IPS-NIHi11 (cell line): ENCODE data around the gene SSC4D.
"Not testable (repeated sequence)": the region's sequence is repeated elsewhere in the genome, so short reads cannot be mapped to it uniquely, and the experiment has no call there.

Experiments used
- DNase-seq: peaks from one replicate; pipeline ENCODE4 v3.0.0; 2012; ENCODE audit warnings: mixed read lengths, low spot score

The SSC4D gene

DNA sequence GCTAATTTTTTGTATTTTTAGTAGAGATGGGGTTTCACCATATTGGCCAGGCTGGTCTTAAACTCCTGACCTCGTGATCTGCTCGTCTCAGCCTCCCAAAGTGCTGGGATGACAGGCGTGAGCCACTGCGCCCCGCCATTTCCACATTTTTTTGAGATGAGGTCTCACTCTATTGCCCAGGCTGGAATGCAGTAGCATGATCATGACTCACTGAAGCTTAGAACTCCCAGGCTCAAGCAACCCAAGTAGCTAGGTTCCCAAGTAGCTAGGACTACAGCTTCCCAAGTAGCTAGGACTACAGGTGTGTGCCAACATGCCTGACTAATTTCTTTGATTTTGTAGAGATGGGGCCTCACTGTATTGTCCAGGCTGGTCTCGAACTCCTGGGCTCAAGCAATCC, 11.6 kb upstream of the SSC4D start:
- DNase-seq: not testable (repeated sequence)

DNA sequence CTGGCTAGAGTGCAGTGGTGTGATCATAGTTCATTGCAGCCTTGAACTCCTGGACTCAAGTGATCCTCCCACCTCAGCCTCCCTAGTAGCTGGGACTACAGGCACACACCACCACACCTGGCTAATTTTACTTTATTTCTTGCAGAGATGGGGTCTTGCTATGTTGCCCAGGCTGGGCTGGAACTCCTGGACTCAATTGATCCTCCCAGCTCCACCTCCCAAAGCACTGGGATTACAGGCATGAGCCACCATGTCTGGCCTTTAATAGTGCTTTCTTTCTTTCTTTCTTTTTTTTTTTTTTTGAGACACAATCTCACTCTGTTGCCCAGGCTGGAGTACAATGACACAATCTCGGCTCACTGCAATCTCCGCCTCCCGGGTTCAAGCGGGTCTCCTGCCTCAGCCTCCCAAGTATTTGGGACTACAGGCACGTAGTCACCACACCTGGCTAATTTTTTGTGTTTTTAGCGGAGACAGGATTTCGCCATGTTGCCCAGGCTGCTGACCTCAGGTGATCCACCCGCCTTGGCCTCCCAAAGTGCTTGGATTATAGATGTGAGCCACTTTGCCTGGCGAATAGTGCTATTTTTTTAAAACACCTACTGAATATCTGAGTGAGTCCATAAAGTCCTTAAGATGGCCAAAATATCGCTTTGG, 8.3 kb upstream of the SSC4D start:
- not testable (repeated sequence) for DNase-seq

DNA sequence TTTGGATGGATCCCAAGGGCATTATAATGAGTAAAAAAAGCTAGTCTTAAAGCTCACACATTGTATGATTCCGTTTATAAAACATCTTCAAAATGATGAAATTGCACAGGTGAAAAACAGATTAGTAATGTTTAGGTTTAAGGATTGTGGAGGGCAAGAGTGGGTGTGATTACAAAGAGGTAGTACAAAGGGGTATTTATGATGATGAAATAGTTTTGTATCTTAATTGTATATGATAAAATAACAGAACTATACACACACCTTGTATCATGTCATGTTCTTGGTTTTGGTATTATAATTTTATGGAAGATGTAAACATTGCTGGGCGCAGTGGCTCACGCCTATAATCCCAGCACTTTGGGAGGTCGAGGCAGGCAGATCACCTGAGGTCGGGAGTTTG, 2.8 kb upstream of the SSC4D start:
- DNase-seq: no peak

DNA sequence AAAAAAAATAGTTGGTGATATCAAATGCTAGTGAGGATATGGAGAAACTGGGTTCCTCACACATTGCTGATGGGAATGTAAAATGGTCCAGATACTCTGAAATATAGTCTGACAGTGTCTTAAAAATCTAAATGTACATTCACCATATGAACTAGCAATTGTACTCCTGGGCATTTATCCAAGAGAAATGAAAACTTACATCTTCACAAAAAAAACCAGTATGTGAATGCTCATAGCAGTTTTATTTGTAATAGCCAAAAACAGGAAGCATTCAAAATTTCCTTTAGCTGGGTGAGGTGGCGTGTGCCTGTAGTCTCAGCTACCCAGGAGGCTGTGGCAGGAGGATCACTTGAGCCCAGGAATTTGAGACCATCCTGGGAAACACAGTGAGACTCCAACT, 2.1 kb upstream of the SSC4D start:
- DNase-seq: no peak

DNA sequence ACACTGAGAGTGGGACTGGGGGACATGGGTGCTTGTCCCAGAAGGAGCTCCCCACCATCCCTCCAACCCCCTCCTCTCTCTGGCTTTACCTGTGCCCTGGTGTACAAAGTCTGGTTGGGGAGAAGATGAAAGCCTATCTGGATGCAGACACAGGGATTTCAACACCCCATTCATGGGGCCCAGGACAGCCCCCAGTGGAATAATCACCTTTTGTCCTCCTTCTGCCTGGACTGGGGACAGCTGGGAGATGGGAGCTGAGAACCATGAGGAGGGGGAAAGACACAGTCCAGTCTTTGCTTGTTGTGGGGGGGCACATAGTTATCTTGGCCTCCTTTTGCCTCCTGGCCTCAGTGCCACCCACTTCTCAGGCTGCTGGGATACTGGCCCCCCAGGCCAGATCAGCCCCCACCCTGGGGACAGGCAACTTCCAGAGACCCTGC, 1.4 kb downstream of the SSC4D start:
- no peak for DNase-seq

DNA sequence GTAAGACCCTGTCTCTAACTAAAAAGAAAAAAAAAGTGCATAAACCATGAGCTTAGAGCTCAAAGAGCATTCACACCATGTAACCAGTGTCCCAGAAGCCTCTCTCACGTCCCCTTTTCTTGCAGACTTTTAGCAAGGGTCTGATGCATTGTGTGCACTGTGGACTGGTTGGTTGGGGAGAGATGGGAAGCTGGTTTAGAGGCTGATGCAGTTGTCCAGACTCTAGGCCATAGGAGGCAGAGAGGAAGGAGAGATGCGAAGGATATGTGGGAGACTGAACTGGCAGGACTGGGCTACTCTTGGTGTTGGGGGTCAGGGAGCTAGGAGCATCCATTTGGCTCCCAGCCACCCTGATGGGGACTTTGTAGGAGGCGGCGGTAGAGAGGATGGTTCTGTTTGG, 1.8 kb downstream of the SSC4D start:
- no peak for DNase-seq

DNA sequence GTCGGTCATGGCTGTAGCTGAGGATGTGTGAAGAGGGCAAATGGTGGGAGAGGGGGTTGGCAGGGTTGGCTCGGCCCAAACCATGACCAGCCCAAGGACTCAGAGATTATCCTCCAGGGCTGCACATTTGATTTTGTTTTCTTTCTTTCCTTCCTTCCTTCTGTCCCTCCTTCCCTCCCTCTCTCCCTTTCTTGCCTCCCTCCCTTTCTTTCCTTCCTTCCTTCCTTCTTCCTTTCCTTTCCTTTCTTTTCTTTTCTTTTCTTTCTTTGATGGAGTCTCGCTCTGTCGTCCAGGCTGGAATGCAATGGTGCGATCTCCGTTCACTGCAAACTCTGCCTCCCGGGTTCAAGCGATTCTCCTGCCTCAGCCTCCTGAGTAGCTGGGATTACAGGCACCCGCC, 3.8 kb downstream of the SSC4D start:
- DNase-seq: no peak

DNA sequence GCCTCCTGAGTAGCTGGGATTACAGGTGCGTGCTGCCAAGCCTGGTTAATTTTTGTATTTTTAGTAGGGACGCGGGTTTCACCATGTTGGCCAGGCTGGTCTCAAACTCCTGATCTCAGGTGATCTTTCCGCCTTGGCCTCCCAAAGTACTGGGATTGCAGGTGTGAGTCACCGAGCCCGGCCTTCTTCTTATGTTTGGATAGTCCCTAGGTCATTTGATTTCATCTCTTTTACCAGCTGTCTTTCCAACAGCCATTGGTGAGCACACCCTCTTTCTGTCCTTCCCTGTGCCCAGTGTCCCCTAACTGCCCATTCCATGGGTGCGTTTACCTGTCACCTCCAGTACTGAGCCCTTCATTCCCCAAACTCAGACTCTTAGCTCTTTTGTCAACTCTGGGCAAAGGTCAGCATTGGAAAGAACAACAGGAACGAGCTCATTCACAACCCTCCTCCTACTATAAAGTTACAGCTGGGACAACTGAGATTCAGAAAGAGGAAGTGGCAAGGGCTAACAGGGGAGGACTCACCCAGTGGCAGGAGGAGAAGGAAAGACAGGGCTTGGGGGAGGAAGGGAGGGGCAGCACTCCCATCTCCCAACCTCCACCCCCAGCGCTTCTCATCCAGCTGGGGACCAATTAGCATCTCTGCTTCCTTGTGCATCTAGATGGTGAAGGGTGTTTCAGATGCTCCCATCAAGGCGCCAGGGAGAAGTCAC, 5.6 kb downstream of the SSC4D start:
- DNase-seq: no peak

DNA sequence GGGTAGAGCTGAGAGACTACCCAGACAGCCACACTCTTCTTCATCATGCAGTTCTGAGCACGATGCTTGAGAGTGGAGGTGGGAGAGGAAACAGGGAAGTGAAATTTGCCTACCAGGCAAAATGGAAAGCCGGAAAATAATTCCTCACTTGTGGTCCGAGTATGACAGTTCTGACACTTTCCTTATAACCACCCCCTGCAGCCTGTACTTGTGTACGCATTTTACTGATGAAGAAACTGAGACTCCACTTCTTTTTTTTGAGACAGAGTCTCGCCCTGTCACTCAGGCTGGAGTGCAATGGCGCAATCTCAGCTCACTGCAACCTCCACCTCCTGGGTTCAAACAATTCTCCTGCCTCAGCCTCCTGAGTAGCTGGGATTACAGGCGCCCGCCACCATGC, 6.4 kb downstream of the SSC4D start:
- DNase-seq: not testable (repeated sequence)

DNA sequence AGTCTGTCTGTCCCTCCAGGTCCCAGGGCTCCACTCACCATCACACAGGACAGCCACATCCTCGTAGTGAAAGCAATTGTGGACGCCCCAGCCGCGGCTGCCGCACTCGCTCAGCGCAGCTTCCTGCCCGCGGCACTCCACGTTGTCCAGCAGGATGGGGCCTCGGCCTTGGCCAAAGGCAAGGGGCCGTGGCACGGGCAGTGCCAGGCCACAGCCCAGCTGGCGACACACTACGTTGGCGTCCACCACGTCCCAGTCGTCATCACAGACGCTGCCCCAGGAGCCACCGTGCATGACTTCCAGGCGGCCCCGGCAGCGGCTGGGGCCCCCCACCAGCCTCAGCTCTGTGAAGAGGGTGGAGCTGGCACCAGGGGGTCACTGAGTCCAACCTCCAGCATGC, 9.2 kb downstream of the SSC4D start:
- no peak for DNase-seq

DNA sequence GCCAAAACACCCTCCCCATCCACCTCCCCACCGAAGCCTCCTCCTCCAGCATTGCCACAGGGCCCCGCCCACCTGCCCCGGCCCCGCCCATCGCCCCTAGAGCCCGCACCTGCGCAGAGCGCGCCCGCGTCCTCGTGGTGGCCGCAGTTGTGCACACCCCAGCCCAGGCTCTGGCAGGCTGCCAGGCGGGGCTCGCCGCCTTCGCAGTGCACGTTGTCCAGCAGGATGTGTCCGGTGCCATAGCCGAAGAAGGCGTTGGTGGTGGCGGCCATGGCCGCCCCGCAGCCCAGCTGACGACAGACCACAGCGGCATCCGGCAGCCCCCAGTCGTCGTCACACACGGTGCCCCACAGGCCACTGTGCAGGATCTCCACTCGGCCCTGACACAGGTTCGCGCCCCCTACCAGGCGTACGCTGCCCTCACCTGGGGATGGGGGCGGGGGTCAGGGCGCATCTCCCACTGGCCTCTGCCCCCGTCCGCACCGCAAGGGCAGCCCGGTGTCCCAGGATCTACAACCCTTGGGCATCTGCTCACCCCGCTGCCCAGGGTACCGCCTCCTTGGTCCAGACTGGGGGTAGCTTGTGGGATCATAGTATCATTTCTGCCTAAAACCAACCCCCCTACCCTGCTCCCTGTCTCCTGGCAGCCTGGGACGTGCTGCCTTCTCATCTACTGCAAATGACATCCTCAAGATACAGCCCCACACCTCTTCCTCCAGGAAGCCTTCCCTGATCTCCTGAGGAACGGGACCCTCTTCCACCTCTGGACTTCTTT, 11.9 kb downstream of the SSC4D start:
- peak; percentile 88 for DNase-seq

DNA sequence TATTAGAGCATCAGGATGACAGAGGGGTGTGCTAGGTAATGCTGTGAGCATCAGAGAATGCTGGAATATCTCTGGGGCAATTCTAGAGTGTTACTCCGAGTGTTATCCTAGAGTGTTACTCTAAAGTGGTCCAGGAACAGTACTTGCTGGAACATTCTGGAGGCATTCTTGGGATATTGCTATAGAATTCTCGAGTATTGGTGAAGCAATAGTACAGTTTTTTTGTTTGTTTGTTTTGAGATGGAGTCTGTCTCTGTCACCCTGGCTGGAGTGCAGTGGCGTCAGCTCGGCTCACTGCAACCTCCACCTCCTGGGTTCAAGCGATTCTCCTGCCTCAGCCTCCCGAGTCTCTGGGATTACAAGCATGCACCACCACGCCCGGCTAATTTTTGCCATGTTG, 12.6 kb downstream of the SSC4D start:
- DNase-seq: no peak

DNA sequence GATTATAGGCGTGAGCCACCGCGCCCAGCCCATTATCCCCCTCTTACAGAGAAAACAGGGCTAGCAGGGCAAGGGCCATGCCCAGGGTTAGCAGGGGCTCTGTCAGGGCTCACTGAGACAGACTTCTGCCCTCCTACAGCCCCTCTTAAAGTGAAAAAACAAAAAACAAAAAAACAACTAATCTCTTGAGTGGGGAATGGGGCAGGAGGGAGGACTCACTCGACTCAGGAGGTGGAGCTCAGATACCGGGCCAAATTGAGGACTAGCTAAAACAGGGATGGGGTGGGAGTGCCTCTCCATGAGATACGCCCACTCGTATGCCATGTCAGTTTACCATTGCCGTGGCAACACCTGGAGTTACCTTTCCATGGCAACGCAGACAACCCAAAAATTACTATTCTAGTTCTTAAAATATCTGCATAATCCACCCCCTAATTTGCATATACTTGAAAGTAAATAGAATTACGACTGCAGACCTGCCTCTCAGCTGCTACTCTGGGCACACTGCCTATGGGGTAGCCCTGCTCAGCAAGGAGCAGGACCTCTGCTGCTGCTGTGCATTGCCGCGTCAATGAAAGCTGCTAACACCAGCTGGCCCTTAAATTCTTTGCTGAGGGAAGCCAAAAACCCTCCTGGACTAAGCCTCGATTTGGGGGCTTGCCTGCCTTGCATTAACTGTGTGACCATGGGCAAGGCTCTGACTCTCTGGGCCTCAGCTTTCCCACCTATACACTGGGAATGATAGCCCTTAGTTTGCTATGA, 13.4 kb downstream of the SSC4D start:
- DNase-seq: peak; percentile 79

DNA sequence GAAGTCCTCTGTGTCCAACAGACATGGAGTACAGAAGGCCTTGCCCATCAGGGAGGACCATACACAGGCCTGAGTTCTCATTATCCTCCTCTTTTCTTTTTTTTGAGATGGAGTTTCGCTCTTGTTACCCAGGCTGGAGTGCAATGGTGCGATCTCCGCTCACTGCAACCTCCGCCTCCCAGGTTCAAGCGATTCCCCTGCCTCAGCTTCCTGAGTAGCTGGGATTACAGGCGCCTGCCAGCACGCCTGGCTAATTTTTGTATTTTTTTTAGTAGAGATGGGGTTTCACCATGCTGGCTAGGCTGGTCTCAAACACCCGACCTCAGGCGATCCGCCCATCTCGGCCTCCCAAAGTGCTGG, 13.9 kb downstream of the SSC4D start:
- DNase-seq: not testable (repeated sequence)

DNA sequence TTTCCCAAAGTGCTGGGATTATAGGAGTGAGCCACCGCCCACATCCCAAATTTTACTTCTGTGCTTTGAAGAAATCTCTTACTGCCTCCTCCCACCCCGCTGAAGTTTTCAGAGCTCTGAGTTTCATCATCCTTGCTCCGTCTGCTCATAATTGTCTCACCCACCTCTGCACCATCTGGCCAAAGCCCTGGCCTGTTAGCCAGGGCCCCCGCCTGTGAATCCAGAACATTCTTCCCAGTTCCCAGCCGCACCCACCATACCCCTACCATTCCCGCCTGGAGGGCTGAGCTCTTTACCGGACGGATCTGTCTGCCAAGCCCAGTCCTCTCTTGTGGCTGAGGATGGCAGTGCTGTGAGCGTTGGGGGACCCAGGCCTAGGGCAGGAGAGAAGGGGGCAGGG, 14.5 kb downstream of the SSC4D start:
- no peak for DNase-seq

DNA sequence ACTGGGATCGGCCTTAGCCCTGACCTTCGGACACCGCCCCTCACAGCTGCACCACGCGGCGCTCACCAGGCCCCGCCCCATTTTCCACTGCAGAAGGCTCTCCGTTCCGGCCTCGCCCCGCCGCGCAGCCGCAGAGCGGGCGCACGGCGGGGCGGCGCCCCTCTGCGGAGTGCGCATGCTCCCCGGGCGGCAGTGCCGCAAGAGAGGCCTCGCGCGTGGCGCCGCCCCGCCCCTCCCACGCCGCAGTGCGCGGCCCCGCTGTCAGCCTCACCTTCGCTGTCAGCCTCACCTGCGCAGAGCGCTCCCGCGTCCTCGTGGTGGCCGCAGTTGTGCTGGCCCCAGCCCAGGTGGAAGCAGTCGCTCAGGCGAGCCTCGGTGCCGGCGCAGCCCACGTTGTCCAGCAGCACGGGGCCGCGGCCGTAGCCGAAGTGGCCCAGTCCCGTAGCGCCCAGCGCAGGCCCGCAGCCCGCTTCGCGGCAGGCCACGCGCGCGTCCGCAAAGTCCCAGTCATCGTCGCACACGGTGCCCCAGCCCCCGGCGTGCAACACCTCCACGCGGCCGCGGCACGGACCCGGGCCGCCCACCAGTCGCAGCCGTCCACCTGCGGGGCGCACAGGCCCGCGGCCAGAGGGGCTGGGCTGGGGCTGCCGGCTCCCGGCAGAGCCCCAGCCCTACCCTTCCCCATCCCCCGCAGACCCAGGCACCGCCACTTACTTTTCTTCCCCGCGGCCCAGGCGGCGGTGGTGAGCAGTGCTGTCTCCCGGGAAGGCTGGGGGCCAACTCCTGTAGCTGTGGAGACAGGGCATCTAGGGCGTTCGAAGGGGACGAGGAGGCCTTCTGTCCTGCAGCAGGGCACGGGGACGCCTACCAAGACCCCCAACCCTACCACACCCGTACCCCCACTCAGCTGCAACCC, 16.1 kb downstream of the SSC4D start:
- peak; percentile 96 for DNase-seq

DNA sequence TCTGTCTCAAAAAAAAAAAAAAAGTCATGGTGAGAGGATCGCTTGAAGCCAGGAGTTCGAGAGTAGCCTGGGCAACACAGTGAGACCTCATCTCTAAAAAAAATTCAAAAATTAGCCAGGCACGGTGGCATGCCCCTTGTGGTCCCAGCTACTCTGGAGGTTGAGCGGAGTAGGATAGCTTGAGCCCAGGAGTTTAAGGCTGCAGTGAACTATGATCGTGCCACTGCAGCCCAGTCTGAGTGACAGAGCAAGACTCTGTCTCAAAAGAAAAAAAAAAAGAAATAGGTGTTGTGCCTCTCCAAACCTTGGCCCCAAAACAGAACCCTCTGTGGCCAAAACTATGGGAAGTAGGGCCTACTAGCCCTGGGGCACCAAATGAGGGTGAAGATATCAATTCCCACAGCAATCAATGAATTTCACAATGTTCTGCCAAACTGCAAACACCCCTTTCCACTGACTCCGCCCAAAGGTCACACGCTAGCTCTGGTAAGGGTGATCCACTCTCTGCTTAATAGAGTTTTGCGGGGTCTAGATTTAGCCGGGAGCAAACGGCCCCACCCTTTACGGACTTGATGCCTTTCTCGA, 16.9 kb downstream of the SSC4D start:
- DNase-seq: no peak

DNA sequence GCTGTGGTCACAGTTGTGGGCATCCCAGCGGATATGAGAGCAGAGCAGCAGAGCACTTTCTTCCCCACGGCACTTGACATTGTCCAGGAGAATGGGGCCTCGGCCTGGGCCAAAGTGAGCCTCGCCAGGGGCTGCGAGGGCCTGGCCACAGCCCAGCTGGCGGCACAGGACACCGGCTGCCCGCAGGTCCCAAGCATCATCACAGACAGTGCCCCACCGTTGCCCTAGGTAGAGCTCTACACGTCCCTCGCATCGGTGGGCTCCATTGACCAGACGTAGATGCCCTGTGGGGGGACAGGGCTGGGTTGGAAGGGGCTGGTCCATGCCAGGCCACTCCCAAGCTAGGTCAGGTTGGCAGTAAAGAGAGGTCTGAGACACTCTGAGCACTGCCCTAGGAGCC, 19.4 kb downstream of the SSC4D start:
- DNase-seq: no peak

DNA sequence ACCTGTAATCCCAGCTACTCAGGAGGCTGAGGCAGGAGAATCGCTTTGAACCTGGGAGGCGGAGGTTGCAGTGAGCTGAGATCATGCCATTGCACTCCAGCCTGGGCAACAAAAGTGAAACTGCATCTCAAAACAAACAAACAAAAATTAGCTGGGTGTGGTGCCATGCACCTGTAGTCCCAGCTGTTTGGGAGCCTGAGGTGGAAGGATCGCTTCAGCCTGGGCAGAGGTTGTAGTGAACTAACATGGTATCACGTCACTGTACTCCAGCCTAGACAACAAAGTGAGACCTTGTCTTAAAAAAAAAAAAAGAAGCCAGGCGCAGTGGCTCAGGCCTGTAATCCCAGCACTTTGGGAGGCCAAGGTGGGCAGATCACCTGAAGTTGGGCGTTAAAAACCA, 21.7 kb downstream of the SSC4D start:
- DNase-seq: not testable (repeated sequence)

DNA sequence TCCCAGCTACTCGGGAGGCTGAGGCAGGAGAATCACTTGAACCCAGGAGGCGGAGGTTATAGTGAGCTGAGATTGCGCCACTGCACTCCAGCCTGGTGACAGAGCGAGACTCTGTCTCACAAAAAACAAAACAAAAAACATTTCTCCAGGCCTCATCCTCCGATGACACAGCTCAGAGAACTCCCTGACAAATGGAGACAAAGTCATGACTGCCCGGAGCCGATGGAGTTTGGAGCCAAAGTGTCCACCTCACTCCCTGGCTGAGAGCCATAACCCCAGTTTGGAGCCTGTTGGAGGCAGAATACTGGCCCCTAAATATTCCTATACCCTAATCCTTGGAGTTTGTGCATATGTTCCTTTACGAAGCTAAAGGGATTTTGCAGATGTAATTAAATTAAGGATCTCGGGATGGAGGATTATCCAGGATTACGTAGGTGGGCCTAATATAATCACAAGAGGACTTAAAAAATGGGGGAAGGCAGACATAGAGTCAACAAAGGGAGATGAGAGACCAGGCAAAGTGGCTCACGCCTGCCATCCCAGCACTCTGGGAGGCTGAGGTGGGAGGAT, 22.7 kb downstream of the SSC4D start:
- no peak for DNase-seq
